SK-N-SH (cell line): ENCODE measurements around the gene KRTAP10-8.

Source experiments
- EZH2phosphoT487 ChIP-seq: fragments of 200-600 bp; sonication (generic); IDR thresholded peaks from 2 replicates; pipeline ENCODE4 v1.6.1; 2017; ENCODE audit warnings: low read depth, mixed run types, mild to moderate bottlenecking, antibody characterized with exemption, moderate library complexity, borderline replicate concordance
- MEF2A ChIP-seq: IDR thresholded peaks from 2 replicates; pipeline ENCODE4 v1.4.0; 2012; ENCODE audit warnings: low read depth, borderline replicate concordance
- NFIC ChIP-seq: IDR thresholded peaks from 2 replicates; pipeline ENCODE4 v1.4.0; 2012; ENCODE audit warnings: borderline replicate concordance
- POLR2AphosphoS5 ChIP-seq: IDR thresholded peaks from 2 replicates; pipeline ENCODE4 v1.6.1; 2012; ENCODE audit warnings: low read depth, low read length
- RAD21 ChIP-seq: IDR thresholded peaks from 2 replicates; pipeline ENCODE4 v1.6.1; 2012; ENCODE audit warnings: mild to moderate bottlenecking, low read length
- TCF12 ChIP-seq: IDR thresholded peaks from 2 replicates; pipeline ENCODE4 v1.4.0; 2012
- TF ChIP-seq, protein P1 (sequence below): fragments of 200-600 bp; sonication (generic); IDR thresholded peaks from 2 replicates; pipeline ENCODE4 v1.6.1; 2017; ENCODE audit warnings: antibody characterized with exemption, mild to moderate bottlenecking, moderate library complexity

DNA sequence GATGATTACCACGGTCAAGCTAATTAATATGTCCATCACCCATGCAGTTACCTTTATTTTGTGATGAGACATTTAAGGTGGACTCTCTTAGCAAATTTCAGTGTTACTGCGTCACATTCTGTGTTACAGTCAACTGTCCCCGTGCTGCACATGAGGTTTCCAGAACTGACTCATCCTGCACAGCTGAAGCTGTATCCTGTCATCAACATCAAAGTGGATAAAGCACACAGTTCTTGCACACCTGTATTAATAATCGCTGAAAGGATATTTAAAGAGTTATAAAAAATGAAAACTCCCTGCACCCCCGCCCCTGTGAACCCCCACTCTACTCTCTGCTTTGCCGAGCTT, 28.1 kb upstream of the KRTAP10-8 start:
- no peak for TF ChIP-seq TCF12
- TF ChIP-seq EZH2phosphoT487, result no peak
- TF ChIP-seq, protein P1, sequence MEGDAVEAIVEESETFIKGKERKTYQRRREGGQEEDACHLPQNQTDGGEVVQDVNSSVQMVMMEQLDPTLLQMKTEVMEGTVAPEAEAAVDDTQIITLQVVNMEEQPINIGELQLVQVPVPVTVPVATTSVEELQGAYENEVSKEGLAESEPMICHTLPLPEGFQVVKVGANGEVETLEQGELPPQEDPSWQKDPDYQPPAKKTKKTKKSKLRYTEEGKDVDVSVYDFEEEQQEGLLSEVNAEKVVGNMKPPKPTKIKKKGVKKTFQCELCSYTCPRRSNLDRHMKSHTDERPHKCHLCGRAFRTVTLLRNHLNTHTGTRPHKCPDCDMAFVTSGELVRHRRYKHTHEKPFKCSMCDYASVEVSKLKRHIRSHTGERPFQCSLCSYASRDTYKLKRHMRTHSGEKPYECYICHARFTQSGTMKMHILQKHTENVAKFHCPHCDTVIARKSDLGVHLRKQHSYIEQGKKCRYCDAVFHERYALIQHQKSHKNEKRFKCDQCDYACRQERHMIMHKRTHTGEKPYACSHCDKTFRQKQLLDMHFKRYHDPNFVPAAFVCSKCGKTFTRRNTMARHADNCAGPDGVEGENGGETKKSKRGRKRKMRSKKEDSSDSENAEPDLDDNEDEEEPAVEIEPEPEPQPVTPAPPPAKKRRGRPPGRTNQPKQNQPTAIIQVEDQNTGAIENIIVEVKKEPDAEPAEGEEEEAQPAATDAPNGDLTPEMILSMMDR, result no peak
- TF ChIP-seq POLR2AphosphoS5, result no peak
- no peak for TF ChIP-seq MEF2A
- no peak for TF ChIP-seq NFIC
- no peak for TF ChIP-seq RAD21
